ENCODE data around the gene MRPS25.

DNA sequence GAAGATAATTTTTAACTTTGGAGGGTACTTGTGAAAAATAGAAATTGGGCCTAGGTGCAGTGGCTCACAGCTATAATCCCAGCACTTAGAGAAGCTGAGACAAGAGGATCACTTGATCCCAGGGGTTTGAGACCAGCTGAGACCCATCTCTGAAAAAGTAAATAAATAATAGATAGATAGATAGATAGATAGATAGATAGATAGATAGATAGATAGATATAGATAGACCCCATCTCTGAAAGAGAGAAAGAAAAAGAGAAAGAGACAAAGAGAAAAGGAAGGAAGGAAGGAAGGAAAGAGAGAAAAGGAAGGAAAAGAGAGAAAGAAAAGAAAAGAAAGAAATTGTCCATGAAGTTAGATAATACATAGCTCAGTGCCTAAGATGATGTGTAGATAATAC lies 35.5 kb downstream of the MRPS25 start:
- TF ChIP-seq SMAD4 (CRISPR knock-in tag; IDR thresholded peaks at IDR 0.05) (no peak), ZNF263 (CRISPR knock-in tag; IDR thresholded peaks at IDR 0.05; ENCODE audit: low read depth) (no peak), CREB1 (CRISPR knock-in tag; IDR thresholded peaks at IDR 0.05) (no peak), SP1 (CRISPR knock-in tag; conservative IDR thresholded peaks at IDR 0.05) (no peak), FOXK1 (CRISPR knock-in tag; IDR thresholded peaks at IDR 0.05) (no peak), E2F5 (CRISPR knock-in tag; IDR thresholded peaks at IDR 0.05) (no peak)
- TF ChIP-seq, protein P1, sequence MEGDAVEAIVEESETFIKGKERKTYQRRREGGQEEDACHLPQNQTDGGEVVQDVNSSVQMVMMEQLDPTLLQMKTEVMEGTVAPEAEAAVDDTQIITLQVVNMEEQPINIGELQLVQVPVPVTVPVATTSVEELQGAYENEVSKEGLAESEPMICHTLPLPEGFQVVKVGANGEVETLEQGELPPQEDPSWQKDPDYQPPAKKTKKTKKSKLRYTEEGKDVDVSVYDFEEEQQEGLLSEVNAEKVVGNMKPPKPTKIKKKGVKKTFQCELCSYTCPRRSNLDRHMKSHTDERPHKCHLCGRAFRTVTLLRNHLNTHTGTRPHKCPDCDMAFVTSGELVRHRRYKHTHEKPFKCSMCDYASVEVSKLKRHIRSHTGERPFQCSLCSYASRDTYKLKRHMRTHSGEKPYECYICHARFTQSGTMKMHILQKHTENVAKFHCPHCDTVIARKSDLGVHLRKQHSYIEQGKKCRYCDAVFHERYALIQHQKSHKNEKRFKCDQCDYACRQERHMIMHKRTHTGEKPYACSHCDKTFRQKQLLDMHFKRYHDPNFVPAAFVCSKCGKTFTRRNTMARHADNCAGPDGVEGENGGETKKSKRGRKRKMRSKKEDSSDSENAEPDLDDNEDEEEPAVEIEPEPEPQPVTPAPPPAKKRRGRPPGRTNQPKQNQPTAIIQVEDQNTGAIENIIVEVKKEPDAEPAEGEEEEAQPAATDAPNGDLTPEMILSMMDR (IDR thresholded peaks at IDR 0.05): no peak
- TF ChIP-seq, protein P2, sequence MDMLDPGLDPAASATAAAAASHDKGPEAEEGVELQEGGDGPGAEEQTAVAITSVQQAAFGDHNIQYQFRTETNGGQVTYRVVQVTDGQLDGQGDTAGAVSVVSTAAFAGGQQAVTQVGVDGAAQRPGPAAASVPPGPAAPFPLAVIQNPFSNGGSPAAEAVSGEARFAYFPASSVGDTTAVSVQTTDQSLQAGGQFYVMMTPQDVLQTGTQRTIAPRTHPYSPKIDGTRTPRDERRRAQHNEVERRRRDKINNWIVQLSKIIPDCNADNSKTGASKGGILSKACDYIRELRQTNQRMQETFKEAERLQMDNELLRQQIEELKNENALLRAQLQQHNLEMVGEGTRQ (CRISPR knock-in tag; IDR thresholded peaks at IDR 0.05): no peak
- TF ChIP-seq, protein P3, sequence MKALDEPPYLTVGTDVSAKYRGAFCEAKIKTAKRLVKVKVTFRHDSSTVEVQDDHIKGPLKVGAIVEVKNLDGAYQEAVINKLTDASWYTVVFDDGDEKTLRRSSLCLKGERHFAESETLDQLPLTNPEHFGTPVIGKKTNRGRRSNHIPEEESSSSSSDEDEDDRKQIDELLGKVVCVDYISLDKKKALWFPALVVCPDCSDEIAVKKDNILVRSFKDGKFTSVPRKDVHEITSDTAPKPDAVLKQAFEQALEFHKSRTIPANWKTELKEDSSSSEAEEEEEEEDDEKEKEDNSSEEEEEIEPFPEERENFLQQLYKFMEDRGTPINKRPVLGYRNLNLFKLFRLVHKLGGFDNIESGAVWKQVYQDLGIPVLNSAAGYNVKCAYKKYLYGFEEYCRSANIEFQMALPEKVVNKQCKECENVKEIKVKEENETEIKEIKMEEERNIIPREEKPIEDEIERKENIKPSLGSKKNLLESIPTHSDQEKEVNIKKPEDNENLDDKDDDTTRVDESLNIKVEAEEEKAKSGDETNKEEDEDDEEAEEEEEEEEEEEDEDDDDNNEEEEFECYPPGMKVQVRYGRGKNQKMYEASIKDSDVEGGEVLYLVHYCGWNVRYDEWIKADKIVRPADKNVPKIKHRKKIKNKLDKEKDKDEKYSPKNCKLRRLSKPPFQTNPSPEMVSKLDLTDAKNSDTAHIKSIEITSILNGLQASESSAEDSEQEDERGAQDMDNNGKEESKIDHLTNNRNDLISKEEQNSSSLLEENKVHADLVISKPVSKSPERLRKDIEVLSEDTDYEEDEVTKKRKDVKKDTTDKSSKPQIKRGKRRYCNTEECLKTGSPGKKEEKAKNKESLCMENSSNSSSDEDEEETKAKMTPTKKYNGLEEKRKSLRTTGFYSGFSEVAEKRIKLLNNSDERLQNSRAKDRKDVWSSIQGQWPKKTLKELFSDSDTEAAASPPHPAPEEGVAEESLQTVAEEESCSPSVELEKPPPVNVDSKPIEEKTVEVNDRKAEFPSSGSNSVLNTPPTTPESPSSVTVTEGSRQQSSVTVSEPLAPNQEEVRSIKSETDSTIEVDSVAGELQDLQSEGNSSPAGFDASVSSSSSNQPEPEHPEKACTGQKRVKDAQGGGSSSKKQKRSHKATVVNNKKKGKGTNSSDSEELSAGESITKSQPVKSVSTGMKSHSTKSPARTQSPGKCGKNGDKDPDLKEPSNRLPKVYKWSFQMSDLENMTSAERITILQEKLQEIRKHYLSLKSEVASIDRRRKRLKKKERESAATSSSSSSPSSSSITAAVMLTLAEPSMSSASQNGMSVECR (CRISPR knock-in tag; IDR thresholded peaks at IDR 0.05; ENCODE audit: borderline replicate concordance): no peak
- TF ChIP-seq, protein P4, sequence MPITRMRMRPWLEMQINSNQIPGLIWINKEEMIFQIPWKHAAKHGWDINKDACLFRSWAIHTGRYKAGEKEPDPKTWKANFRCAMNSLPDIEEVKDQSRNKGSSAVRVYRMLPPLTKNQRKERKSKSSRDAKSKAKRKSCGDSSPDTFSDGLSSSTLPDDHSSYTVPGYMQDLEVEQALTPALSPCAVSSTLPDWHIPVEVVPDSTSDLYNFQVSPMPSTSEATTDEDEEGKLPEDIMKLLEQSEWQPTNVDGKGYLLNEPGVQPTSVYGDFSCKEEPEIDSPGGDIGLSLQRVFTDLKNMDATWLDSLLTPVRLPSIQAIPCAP (CRISPR knock-in tag; IDR thresholded peaks at IDR 0.05): no peak
- TF ChIP-seq, protein P5, sequence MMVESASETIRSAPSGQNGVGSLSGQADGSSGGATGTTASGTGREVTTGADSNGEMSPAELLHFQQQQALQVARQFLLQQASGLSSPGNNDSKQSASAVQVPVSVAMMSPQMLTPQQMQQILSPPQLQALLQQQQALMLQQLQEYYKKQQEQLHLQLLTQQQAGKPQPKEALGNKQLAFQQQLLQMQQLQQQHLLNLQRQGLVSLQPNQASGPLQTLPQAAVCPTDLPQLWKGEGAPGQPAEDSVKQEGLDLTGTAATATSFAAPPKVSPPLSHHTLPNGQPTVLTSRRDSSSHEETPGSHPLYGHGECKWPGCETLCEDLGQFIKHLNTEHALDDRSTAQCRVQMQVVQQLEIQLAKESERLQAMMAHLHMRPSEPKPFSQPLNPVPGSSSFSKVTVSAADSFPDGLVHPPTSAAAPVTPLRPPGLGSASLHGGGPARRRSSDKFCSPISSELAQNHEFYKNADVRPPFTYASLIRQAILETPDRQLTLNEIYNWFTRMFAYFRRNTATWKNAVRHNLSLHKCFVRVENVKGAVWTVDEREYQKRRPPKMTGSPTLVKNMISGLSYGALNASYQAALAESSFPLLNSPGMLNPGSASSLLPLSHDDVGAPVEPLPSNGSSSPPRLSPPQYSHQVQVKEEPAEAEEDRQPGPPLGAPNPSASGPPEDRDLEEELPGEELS (CRISPR knock-in tag; IDR thresholded peaks at IDR 0.05): no peak
